H1 (cell line): Measurements from ENCODE around the gene MAF.

Experiments
- CTCF ChIP-seq, 3 experiments: IDR thresholded peaks; 1 replicate in 2 of 3; 2 replicates in 1 of 3; pipeline versions ENCODE4 v1.5.1 to v1.6.1; 2011; ENCODE audit warnings: low read length in 3 of 3, mild to moderate bottlenecking in 3 of 3, inconsistent platforms in 2 of 3, low read depth in 1 of 3, moderate library complexity in 1 of 3; ENCODE audit not compliant: insufficient read depth in 1 of 3; ENCODE audit errors: control extremely low read depth in 1 of 3
- HDAC2 ChIP-seq, 2 experiments: fragments of 300-600 bp in 1 of 2; sonication (generic) in 1 of 2; IDR thresholded peaks; 2 replicates each; pipeline ENCODE4 v1.6.1; 2011 to 2012; ENCODE audit warnings: low read depth in 2 of 2, low read length in 2 of 2, mild to moderate bottlenecking in 2 of 2, moderate library complexity in 2 of 2, borderline replicate concordance in 1 of 2, inconsistent platforms in 1 of 2
- JUND ChIP-seq: IDR thresholded peaks from 2 replicates; pipeline ENCODE4 v1.6.1; 2011; ENCODE audit warnings: mild to moderate bottlenecking, improper control_type of control experiment, low read length
- MAX ChIP-seq: IDR thresholded peaks from 2 replicates; pipeline ENCODE4 v1.6.1; 2012; ENCODE audit warnings: inconsistent platforms
- RNF2 ChIP-seq: fragments of 200-900, 300-1000 bp; sonication (generic); IDR thresholded peaks from 2 replicates; pipeline ENCODE4 v1.7.1; 2016; ENCODE audit warnings: borderline replicate concordance, low read depth, mild to moderate bottlenecking, antibody characterized with exemption, low read length; ENCODE audit not compliant: poor library complexity, severe bottlenecking; ENCODE audit errors: missing control alignments
- SP1 ChIP-seq: IDR thresholded peaks from 2 replicates; pipeline ENCODE4 v1.6.1; 2011; ENCODE audit warnings: low read depth, low read length
- TF ChIP-seq, protein P1 (sequence below): IDR thresholded peaks from 2 replicates; pipeline ENCODE4 v1.6.1; 2011; ENCODE audit warnings: low read length, improper control_type of control experiment

- no peak for TF ChIP-seq CTCF (IDR thresholded peaks at IDR 0.05; ENCODE audit: control extremely low read depth in 1 of 3, insufficient read depth in 1 of 3, low read depth in 1 of 3, low read length in 3 of 3)
- no peak for TF ChIP-seq RNF2
- no peak for TF ChIP-seq HDAC2 (IDR thresholded peaks at IDR 0.05; ENCODE audit: borderline replicate concordance in 1 of 2, low read depth in 2 of 2, low read length in 2 of 2)
- TF ChIP-seq, protein P1, sequence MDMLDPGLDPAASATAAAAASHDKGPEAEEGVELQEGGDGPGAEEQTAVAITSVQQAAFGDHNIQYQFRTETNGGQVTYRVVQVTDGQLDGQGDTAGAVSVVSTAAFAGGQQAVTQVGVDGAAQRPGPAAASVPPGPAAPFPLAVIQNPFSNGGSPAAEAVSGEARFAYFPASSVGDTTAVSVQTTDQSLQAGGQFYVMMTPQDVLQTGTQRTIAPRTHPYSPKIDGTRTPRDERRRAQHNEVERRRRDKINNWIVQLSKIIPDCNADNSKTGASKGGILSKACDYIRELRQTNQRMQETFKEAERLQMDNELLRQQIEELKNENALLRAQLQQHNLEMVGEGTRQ = no peak
- TF ChIP-seq SP1 = no peak
- TF ChIP-seq JUND = no peak
- no peak for TF ChIP-seq MAX
These were observed 38.8 kb downstream of the MAF start for GRCh38 chr16:79561729-79562128.
